ENCODE results near the gene SORBS2.

GRCh38 chr4:185535612-185536410, 276.2 kb downstream of the SORBS2 start:
- no peak for TF ChIP-seq CTCF (IDR thresholded peaks at IDR 0.05)
- no peak for TF ChIP-seq ATF1 (CRISPR knock-in tag; IDR thresholded peaks at IDR 0.05)
- no peak for TF ChIP-seq USF2 (CRISPR knock-in tag; IDR thresholded peaks at IDR 0.05)
- no peak for TF ChIP-seq E2F1 (CRISPR knock-in tag; IDR thresholded peaks at IDR 0.05)
- TF ChIP-seq, protein P1, sequence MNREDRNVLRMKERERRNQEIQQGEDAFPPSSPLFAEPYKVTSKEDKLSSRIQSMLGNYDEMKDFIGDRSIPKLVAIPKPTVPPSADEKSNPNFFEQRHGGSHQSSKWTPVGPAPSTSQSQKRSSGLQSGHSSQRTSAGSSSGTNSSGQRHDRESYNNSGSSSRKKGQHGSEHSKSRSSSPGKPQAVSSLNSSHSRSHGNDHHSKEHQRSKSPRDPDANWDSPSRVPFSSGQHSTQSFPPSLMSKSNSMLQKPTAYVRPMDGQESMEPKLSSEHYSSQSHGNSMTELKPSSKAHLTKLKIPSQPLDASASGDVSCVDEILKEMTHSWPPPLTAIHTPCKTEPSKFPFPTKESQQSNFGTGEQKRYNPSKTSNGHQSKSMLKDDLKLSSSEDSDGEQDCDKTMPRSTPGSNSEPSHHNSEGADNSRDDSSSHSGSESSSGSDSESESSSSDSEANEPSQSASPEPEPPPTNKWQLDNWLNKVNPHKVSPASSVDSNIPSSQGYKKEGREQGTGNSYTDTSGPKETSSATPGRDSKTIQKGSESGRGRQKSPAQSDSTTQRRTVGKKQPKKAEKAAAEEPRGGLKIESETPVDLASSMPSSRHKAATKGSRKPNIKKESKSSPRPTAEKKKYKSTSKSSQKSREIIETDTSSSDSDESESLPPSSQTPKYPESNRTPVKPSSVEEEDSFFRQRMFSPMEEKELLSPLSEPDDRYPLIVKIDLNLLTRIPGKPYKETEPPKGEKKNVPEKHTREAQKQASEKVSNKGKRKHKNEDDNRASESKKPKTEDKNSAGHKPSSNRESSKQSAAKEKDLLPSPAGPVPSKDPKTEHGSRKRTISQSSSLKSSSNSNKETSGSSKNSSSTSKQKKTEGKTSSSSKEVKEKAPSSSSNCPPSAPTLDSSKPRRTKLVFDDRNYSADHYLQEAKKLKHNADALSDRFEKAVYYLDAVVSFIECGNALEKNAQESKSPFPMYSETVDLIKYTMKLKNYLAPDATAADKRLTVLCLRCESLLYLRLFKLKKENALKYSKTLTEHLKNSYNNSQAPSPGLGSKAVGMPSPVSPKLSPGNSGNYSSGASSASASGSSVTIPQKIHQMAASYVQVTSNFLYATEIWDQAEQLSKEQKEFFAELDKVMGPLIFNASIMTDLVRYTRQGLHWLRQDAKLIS (CRISPR knock-in tag; IDR thresholded peaks at IDR 0.05; ENCODE audit: borderline replicate concordance): no peak
- no peak for TF ChIP-seq NR2C2 (CRISPR knock-in tag; IDR thresholded peaks at IDR 0.05)
- TF ChIP-seq, protein P2, sequence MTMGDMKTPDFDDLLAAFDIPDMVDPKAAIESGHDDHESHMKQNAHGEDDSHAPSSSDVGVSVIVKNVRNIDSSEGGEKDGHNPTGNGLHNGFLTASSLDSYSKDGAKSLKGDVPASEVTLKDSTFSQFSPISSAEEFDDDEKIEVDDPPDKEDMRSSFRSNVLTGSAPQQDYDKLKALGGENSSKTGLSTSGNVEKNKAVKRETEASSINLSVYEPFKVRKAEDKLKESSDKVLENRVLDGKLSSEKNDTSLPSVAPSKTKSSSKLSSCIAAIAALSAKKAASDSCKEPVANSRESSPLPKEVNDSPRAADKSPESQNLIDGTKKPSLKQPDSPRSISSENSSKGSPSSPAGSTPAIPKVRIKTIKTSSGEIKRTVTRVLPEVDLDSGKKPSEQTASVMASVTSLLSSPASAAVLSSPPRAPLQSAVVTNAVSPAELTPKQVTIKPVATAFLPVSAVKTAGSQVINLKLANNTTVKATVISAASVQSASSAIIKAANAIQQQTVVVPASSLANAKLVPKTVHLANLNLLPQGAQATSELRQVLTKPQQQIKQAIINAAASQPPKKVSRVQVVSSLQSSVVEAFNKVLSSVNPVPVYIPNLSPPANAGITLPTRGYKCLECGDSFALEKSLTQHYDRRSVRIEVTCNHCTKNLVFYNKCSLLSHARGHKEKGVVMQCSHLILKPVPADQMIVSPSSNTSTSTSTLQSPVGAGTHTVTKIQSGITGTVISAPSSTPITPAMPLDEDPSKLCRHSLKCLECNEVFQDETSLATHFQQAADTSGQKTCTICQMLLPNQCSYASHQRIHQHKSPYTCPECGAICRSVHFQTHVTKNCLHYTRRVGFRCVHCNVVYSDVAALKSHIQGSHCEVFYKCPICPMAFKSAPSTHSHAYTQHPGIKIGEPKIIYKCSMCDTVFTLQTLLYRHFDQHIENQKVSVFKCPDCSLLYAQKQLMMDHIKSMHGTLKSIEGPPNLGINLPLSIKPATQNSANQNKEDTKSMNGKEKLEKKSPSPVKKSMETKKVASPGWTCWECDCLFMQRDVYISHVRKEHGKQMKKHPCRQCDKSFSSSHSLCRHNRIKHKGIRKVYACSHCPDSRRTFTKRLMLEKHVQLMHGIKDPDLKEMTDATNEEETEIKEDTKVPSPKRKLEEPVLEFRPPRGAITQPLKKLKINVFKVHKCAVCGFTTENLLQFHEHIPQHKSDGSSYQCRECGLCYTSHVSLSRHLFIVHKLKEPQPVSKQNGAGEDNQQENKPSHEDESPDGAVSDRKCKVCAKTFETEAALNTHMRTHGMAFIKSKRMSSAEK (CRISPR knock-in tag; IDR thresholded peaks at IDR 0.05; ENCODE audit: borderline replicate concordance): no peak
- no peak for TF ChIP-seq NFE2L1 (CRISPR knock-in tag; IDR thresholded peaks at IDR 0.05)
- TF ChIP-seq FOXP1 (CRISPR knock-in tag; IDR thresholded peaks at IDR 0.05; ENCODE audit: borderline replicate concordance): no peak

Data from WTC11 (cell line).